HFFc6 (cell line): ENCODE measurements around the gene EIF1AD. TPM values are rescaled to one million over a fixed set of nuclear protein-coding genes. Genes with fewer than 3 reads are reported as not detected.
A peak's percentile ranks its signal among the peaks of the same experiment; 100 is the strongest.
"Not testable (repeated sequence)": the region's sequence is repeated elsewhere in the genome, so short reads cannot be mapped to it uniquely, and the experiment has no call there.

Experiments used
- DNase-seq: peaks from one replicate; pipeline ENCODE4 v3.0.0-alpha.2; 2018
- H3K27ac Mint-ChIP-seq: 2 replicates; pipeline ENCODE4 v1.8.0; 2020; ENCODE audit warnings: mild to moderate bottlenecking, mixed read lengths
- H3K27me3 Mint-ChIP-seq: 2 replicates; pipeline ENCODE4 v1.8.0; 2021; ENCODE audit warnings: mild to moderate bottlenecking, moderate library complexity, mixed read lengths; ENCODE audit not compliant: insufficient read depth
- H3K36me3 Mint-ChIP-seq: 2 replicates; pipeline ENCODE4 v1.8.0; 2021; ENCODE audit warnings: low read depth, mixed read lengths
- H3K4me1 Mint-ChIP-seq: 2 replicates; pipeline ENCODE4 v1.8.0; 2020; ENCODE audit warnings: low read depth, mixed read lengths
- H3K4me3 Mint-ChIP-seq: 2 replicates; pipeline ENCODE4 v1.8.0; 2020; ENCODE audit warnings: mild to moderate bottlenecking, moderate library complexity, mixed read lengths
- H3K9me3 Mint-ChIP-seq: 2 replicates; pipeline ENCODE4 v1.8.0; 2020; ENCODE audit warnings: mild to moderate bottlenecking, mixed read lengths
- total RNA-seq, 6 experiments: library from RNA; stranded (reverse); fragmentation: NEBNext Ultra II Directional; extraction: Animal tissue kit (Norgen Biotek cat#: 25700); gene quantifications; 2 replicates in 1 of 6; 3 replicates in 5 of 6; pipeline ENCODE4 v1.2.3, GENCODE V29; 2021
- TF ChIP-seq, protein P1 (sequence below): fragments of 200-600 bp; sonication (generic); IDR thresholded peaks from 2 replicates; pipeline ENCODE4 v1.5.0; 2021; ENCODE audit warnings: antibody characterized with exemption, mild to moderate bottlenecking

Gene EIF1AD
- total RNA-seq, 6 experiments from 2014 or later, result 28.6 to 36.8 (median 31.7) TPM

DNA sequence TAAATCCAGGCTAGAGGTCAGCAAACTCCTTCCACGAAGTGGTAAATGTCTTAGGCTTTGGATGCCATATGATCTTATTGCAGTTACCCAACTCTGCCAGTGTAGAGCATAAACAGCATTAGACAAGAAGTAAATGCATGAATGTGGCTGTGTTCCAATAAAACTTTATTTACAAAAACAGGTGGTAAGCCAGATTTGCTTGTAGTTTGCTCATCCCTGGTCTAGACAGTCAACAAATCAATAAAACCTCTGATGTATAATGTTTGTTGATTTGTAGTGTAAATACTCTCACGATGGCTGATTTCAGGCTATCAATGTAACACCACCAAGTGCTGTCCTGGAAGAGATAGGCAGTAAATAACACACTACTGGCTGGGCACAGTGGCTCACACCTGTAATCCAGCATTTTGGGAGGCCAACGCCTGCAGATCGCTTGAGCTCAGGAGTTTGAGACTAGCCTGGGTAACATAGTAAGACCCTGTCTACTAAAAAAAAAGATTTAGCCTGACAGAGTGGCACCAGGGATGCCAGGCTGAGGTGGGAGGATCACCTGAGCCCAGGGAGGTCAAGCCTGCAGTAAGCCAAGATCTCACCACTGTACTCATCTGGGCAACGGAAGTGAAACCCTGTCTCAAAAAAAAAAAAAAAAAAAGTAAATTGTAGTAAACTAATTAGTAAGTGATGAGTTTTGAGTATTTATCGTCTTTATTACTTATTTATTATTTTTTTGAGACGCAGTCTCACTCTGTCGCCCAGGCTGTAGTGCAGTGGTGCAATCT, 31.2 kb upstream of the EIF1AD start:
- H3K9me3 Mint-ChIP-seq, result peaks cover 7% of the 10 kb centered on the region
- DNase-seq, result no peak
- no peak overlapping the region for H3K27ac Mint-ChIP-seq
- peaks cover 11% of the 10 kb centered on the region for H3K27me3 Mint-ChIP-seq
- no peak overlapping the region for H3K4me3 Mint-ChIP-seq
- TF ChIP-seq, protein P1, sequence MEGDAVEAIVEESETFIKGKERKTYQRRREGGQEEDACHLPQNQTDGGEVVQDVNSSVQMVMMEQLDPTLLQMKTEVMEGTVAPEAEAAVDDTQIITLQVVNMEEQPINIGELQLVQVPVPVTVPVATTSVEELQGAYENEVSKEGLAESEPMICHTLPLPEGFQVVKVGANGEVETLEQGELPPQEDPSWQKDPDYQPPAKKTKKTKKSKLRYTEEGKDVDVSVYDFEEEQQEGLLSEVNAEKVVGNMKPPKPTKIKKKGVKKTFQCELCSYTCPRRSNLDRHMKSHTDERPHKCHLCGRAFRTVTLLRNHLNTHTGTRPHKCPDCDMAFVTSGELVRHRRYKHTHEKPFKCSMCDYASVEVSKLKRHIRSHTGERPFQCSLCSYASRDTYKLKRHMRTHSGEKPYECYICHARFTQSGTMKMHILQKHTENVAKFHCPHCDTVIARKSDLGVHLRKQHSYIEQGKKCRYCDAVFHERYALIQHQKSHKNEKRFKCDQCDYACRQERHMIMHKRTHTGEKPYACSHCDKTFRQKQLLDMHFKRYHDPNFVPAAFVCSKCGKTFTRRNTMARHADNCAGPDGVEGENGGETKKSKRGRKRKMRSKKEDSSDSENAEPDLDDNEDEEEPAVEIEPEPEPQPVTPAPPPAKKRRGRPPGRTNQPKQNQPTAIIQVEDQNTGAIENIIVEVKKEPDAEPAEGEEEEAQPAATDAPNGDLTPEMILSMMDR, result no peak
- no peaks in the 10 kb centered on the region; the same call in 1 of the 2 replicates for H3K36me3 Mint-ChIP-seq
- no peaks in the 10 kb centered on the region for H3K4me1 Mint-ChIP-seq

GRCh38 chr11:66026017-66026529, 24.1 kb upstream of the EIF1AD start, which contains the start of gene CATSPER1:
Gene CATSPER1 (minus strand): TSS chr11:66026479. CDS start chr11:66026379, 100 bp downstream.
- Mint-ChIP-seq H3K27ac (no peak within 1 kb of the TSS), H3K4me1 (peaks cover 15% of the 10 kb centered on the region), H3K4me3 (no peak within 1 kb of the TSS), H3K36me3 (no peaks in the 10 kb centered on the region), H3K9me3 (no peaks in the 10 kb centered on the region), H3K27me3 (no peaks in the 10 kb centered on the region; the same call in 1 of the 2 replicates)
- DNase-seq, result no peak
- TF ChIP-seq, protein P1, result no peak

- H3K4me3 Mint-ChIP-seq, H3K27ac Mint-ChIP-seq, H3K27me3 Mint-ChIP-seq: not testable (repeated sequence)
Observed at GRCh38 chr11:66023186-66023440, 21.2 kb upstream of the EIF1AD start.

GRCh38 chr11:66022401-66023185, 20.6 kb upstream of the EIF1AD start:
- Mint-ChIP-seq H3K27me3 (no peaks in the 10 kb centered on the region; the same call in none of the 2 replicates), H3K4me1 (peaks cover 27% of the 10 kb centered on the region), H3K27ac (no peak overlapping the region), H3K4me3 (peak overlapping the region; percentile 68), H3K36me3 (no peaks in the 10 kb centered on the region), H3K9me3 (no peaks in the 10 kb centered on the region)
- TF ChIP-seq, protein P1, result peak; percentile 96
- peak; percentile 24 for DNase-seq

More at GRCh38 chr11:66023186-66023440, 21.2 kb upstream of the EIF1AD start:
- H3K36me3 Mint-ChIP-seq, DNase-seq, H3K9me3 Mint-ChIP-seq: not testable (repeated sequence)
- peaks cover 27% of the 10 kb centered on the region for H3K4me1 Mint-ChIP-seq

- Mint-ChIP-seq H3K27me3 (no peaks in the 10 kb centered on the region; the same call in 1 of the 2 replicates), H3K36me3 (no peaks in the 10 kb centered on the region), H3K4me3 (peak overlapping the region; percentile 64), H3K9me3 (no peaks in the 10 kb centered on the region), H3K4me1 (peaks cover 36% of the 10 kb centered on the region), H3K27ac (peak overlapping the region; percentile 78)
- TF ChIP-seq, protein P1, result no peak
- peak; percentile 79 for DNase-seq
Observed at GRCh38 chr11:66020618-66021357, 18.8 kb upstream of the EIF1AD start.
